Ovary (tissue), 9 donors: ENCODE data around the gene ITPR1. TPM values are rescaled to one million over a fixed set of nuclear protein-coding genes. Genes with fewer than 3 reads are reported as not detected.

ENCODE experiments used
- DNase-seq, 5 donors: peaks; one replicate each; pipeline ENCODE4 v3.0.0-alpha.2; 2019 to 2020
- H3K27ac ChIP-seq, 2 donors: fragments of 200-600 bp; one replicate each; pipeline versions ENCODE4 v1.5.1 to v1.8.0; 2019 to 2022
- H3K27me3 ChIP-seq: fragments of 200-600 bp; one replicate; pipeline ENCODE4 v1.8.0; 2022
- H3K36me3 ChIP-seq: fragments of 200-600 bp; sonication (generic); one replicate; pipeline ENCODE4 v1.5.1; 2019
- H3K4me1 ChIP-seq: one replicate; pipeline ENCODE4 v1.8.1; 2013; ENCODE audit warnings: mild to moderate bottlenecking, moderate library complexity; ENCODE audit not compliant: insufficient read depth
- H3K4me3 ChIP-seq: fragments of 200-600 bp; sonication (generic); one replicate; pipeline ENCODE4 v1.5.1; 2017
- H3K9me3 ChIP-seq, 2 donors: fragments of 200-600 bp in 1 of 2; sonication (generic) in 1 of 2; one replicate each; pipeline versions ENCODE4 v1.5.1 to v1.8.1; 2013 to 2019; ENCODE audit warnings: mild to moderate bottlenecking in 1 of 2, moderate library complexity in 1 of 2
- EP300 ChIP-seq: sonication (generic); formaldehyde crosslinking; IDR thresholded peaks from one replicate; pipeline ENCODE4 v1.6.1; 2017; ENCODE audit warnings: antibody characterized with exemption
- POLR2A ChIP-seq: fragments of 450-650 bp; IDR thresholded peaks from one replicate; pipeline ENCODE4 v1.6.1; 2017; ENCODE audit warnings: antibody characterized with exemption, mild to moderate bottlenecking, moderate library complexity
- WGBS, 3 donors: extraction: QIAGEN DNeasy Blood & Tissue Kit in 1 of 3; methylation state at CpG; one replicate each; pipeline versions ENCODE4 v1.1.5 to v1.1.7; 2013 to 2017; 5-methylcytosine and 5-hydroxymethylcytosine counted together
- intact Hi-C, 4 donors: fragments of 100-400 bp; cut with DNase I; formaldehyde crosslinking; loops; one replicate each; pipeline versions ENCODE4 v1.11.0 to v1.15.1; 2022 to 2023
- polyA plus RNA-seq, 2 donors: library from polyadenylated mRNA; stranded (reverse); fragments of 200-250 nt in 1 of 2; fragments of 350-450 nt in 1 of 2; fragmentation: Illumina TruSeq in 1 of 2; extraction: RNeasy Lipid Tissue Mini Kit (QIAGEN cat#74804) in 1 of 2; gene quantifications; one replicate each; pipeline ENCODE4 v1.2.3, GENCODE V29; 2013 to 2014
- total RNA-seq, 7 donors: library from RNA; depleted of rRNA in 2 of 7; stranded (reverse); fragments of >200 nt in 2 of 7; fragmentation: NEBNext Ultra II Directional in 3 of 7; extraction: Animal tissue kit (Norgen Biotek cat#: 25700) in 3 of 7; gene quantifications; one replicate each; pipeline versions ENCODE4 v1.1.0 to v1.2.4, GENCODE V29; 2016 to 2023
- TF ChIP-seq, protein P1 (sequence below), 3 donors: fragments of 450-650 bp in 2 of 3; fragments of 200-600 bp in 1 of 3; IDR thresholded peaks; one replicate each; pipeline versions ENCODE4 v1.5.1 to v1.8.0; 2016 to 2022; ENCODE audit warnings: antibody characterized with exemption in 3 of 3, mild to moderate bottlenecking in 1 of 3
- donor health status: DM: no; HTN: no; CAD: no; lungs with moderate emphysema.
- donor health status: DM: no; HTN: no; CAD: no.
- donor health status: Bipolar disorder and iron deficiency.
- donor health status: DM: yes; HTN: yes; CAD: no.
- donor health status: DM: no; HTN: no; CAD: no.
- donor health status: DM: yes; HTN: yes; CAD: no.

Gene ITPR1
- total and polyA plus RNA-seq, 9 donors, result 59.5 to 313 (median 144) TPM

DNA sequence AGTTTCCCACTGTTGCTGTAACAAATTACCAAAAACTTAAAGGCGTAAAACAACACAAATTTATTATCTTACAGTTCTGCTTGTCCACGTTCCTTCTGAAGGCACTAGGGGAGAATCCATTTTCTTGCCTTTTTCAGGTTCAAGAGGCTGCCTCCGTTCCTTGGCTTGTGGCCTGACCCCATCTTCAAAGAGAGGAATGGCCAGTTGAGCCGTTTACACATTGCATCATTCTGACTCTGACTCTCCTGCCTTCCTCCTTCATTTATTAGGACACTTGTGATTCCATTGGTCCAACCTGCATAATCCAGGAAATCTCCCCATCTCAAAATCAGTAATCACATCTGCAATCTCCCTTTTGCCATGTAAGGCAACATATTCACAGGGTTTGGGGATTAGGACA, 363.4 kb downstream of the ITPR1 start:
- Histone ChIP-seq H3K27me3 (no peaks in the 10 kb centered on the region), H3K4me1 (no peaks in the 10 kb centered on the region), H3K36me3 (no peaks in the 10 kb centered on the region), H3K27ac (no peak overlapping the region), H3K9me3 (no peaks in the 10 kb centered on the region), H3K4me3 (no peak overlapping the region)
- no peak for TF ChIP-seq EP300
- TF ChIP-seq POLR2A, result no peak
- TF ChIP-seq, protein P1, sequence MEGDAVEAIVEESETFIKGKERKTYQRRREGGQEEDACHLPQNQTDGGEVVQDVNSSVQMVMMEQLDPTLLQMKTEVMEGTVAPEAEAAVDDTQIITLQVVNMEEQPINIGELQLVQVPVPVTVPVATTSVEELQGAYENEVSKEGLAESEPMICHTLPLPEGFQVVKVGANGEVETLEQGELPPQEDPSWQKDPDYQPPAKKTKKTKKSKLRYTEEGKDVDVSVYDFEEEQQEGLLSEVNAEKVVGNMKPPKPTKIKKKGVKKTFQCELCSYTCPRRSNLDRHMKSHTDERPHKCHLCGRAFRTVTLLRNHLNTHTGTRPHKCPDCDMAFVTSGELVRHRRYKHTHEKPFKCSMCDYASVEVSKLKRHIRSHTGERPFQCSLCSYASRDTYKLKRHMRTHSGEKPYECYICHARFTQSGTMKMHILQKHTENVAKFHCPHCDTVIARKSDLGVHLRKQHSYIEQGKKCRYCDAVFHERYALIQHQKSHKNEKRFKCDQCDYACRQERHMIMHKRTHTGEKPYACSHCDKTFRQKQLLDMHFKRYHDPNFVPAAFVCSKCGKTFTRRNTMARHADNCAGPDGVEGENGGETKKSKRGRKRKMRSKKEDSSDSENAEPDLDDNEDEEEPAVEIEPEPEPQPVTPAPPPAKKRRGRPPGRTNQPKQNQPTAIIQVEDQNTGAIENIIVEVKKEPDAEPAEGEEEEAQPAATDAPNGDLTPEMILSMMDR (IDR thresholded peaks at IDR 0.05), result no peak
- WGBS, 3 donors, result 85 to 90% (median 89%) methylated on average over 4 of the region's 4 CpGs
- DNase-seq, result no peak
- intact Hi-C loops, result no loop called here

- 75 to 80% (median 78%) methylated on average over 5 of the region's 5 CpGs for WGBS, 3 donors
- intact Hi-C loops, result no loop called here
- H3K27ac ChIP-seq, result no peak overlapping the region
Measured at GRCh38 chr3:4856986-4857385, 363.8 kb downstream of the ITPR1 start.

GRCh38 chr3:4859788-4860187, 366.6 kb downstream of the ITPR1 start:
- no peak for TF ChIP-seq EP300
- TF ChIP-seq, protein P1 (IDR thresholded peaks at IDR 0.05), result no peak
- TF ChIP-seq POLR2A, result no peak
- WGBS, 3 donors, result 89 to 98% (median 95%) methylated on average over 1 of the region's 1 CpG
- no peaks in the 10 kb centered on the region for H3K4me1 ChIP-seq
- no peaks in the 10 kb centered on the region for H3K9me3 ChIP-seq
- H3K27me3 ChIP-seq, result no peaks in the 10 kb centered on the region
- H3K36me3 ChIP-seq, result no peaks in the 10 kb centered on the region
- no peak for DNase-seq
- H3K27ac ChIP-seq, result no peak overlapping the region
- intact Hi-C loops, result no loop called here
- H3K4me3 ChIP-seq, result no peak overlapping the region

More at GRCh38 chr3:4856986-4857385, 363.8 kb downstream of the ITPR1 start:
- no peak for DNase-seq
- Histone ChIP-seq H3K9me3 (no peaks in the 10 kb centered on the region), H3K4me3 (no peak overlapping the region), H3K4me1 (no peaks in the 10 kb centered on the region), H3K36me3 (no peaks in the 10 kb centered on the region), H3K27me3 (no peaks in the 10 kb centered on the region)
- TF ChIP-seq EP300 (no peak), POLR2A (no peak)
- TF ChIP-seq, protein P1 (IDR thresholded peaks at IDR 0.05), result no peak

DNA sequence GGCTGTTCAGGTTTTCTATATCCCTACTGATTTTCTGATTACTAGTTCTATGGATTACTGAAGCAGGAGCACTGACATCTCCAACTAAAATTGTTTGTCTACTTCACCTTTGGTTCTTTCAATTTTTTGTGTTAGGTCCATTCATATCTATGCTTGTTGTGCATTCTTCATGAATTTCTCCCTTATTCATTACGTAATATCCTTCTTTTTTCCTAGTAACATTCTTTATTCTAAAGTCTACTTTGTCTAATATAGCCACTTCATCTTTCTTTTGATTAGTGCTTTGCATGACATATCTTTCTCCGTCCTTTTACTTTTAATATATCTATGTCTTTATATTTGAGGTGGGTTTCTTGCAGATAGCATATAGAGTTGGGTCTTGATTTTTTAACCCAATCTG, 369.8 kb downstream of the ITPR1 start:
- Histone ChIP-seq H3K36me3 (no peaks in the 10 kb centered on the region), H3K27me3 (no peaks in the 10 kb centered on the region), H3K4me1 (peaks cover 5% of the 10 kb centered on the region), H3K9me3 (no peaks in the 10 kb centered on the region), H3K27ac (no peak overlapping the region), H3K4me3 (no peak overlapping the region)
- no peak for DNase-seq
- TF ChIP-seq POLR2A, result no peak
- 93 to 98% (median 93%) methylated on average over 2 of the region's 2 CpGs for WGBS, 3 donors
- intact Hi-C loops, result no loop called here

DNA sequence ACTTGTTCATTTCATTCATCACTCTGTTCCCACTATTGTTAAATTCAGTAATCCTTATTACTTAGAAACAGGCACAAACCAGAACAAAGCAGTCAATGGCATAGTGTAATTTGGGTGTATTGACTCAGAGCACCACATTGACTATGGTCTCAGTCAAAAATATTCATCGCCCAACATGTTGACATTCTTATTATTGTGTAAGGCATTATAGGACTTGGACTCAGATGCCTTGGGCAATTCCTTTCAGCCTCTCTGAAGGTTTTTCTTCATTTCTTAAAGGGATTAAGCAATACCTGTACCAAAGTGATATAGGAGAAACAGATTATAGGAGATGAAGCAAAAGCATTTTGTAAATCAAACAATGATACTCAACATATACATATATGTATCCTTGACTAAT, 371.4 kb downstream of the ITPR1 start:
- no peak for DNase-seq
- Histone ChIP-seq H3K27me3 (no peaks in the 10 kb centered on the region), H3K36me3 (no peaks in the 10 kb centered on the region), H3K9me3 (no peaks in the 10 kb centered on the region), H3K27ac (no peak overlapping the region), H3K4me1 (peaks cover 6% of the 10 kb centered on the region), H3K4me3 (no peak overlapping the region)
- WGBS, 3 donors, result 95 to 99% (median 98%) methylated on average over 1 of the region's 1 CpG
- no peak for TF ChIP-seq POLR2A
- TF ChIP-seq, protein P1 (IDR thresholded peaks at IDR 0.05), result no peak
- TF ChIP-seq EP300, result no peak
- intact Hi-C loops, result loop anchor here in 1 of 4 donors (2.0 kb wide), 1 partner anchor 32 kb away; no protein-coding TSS in a partner anchor
